Fibroblast of skin of left quadriceps (primary cell): ENCODE results near the gene GLCCI1.

ENCODE experiments used
- DNase-seq, 2 experiments: peaks; one replicate each; pipeline ENCODE4 v3.0.0-alpha.2; 2013; ENCODE audit warnings: low read depth in 2 of 2

Gene GLCCI1

GRCh38 chr7:8130663-8131062 is 162.1 kb downstream of the GLCCI1 start:
- no peak for DNase-seq

GRCh38 chr7:8131694-8132605 is 163.4 kb downstream of the GLCCI1 start:
- no peak for DNase-seq

GRCh38 chr7:8133188-8133848 is 164.7 kb downstream of the GLCCI1 start:
- no peak for DNase-seq

GRCh38 chr7:8134089-8134733 is 165.6 kb downstream of the GLCCI1 start:
- no peak for DNase-seq

- DNase-seq, result no peak
Observed at GRCh38 chr7:8135417-8135816, 166.8 kb downstream of the GLCCI1 start.

GRCh38 chr7:8136051-8136730 is 167.6 kb downstream of the GLCCI1 start:
- DNase-seq, result no peak
